HG02763 (cell line): ENCODE measurements around the gene LIME1.

ENCODE experiments used
- ATAC-seq: cut with Tn5 transposase; IDR thresholded peaks from one replicate; pipeline ENCODE4 v1.9.1; 2021; ENCODE audit warnings: mild to moderate bottlenecking, moderate library complexity; ENCODE audit not compliant: unreplicated experiment

Gene LIME1

DNA sequence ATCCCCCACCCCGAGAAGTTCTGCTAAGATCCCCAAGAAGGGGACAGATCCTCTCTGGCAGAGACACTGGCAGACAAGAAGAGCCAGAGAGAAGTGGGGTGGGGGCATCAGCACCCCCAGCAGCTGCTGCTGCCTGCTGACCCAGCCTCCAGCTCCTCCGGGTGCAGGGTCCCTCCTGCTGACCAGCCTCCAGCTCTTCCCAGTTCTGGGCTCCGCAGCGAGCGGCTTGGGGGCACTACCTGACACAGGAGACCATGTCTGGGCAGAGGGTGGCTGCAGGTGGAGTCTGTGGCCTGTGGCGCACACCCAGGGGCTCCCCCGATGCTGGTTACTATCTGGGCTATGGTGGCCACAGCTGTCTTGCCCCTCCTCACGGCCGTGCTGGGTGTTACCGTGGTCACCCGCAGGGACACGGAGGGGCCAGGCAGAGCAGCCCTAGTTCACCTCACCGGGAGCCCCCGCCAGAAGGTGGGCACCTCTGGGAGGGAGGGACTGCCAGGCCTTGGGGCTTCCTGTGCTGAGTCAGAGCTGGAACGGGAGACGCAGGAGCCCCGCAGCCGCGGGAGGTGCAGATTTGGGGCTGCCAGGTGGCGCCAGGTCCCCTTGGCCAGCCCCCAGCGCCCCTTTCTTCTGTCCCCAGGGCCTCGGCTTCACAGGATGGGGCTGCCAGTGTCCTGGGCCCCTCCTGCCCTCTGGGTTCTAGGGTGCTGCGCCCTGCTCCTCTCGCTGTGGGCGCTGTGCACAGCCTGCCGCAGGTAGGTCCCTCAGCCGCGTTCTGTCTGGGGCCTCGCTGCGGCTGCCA, 630 bp downstream of the LIME1 start:
- ATAC-seq, result no peak

GRCh38 chr20:63737695-63737944, 1.2 kb downstream of the LIME1 start:
- no peak for ATAC-seq

- ATAC-seq, result no peak
These were observed 1.7 kb downstream of the LIME1 start for GRCh38 chr20:63737945-63738686.

DNA sequence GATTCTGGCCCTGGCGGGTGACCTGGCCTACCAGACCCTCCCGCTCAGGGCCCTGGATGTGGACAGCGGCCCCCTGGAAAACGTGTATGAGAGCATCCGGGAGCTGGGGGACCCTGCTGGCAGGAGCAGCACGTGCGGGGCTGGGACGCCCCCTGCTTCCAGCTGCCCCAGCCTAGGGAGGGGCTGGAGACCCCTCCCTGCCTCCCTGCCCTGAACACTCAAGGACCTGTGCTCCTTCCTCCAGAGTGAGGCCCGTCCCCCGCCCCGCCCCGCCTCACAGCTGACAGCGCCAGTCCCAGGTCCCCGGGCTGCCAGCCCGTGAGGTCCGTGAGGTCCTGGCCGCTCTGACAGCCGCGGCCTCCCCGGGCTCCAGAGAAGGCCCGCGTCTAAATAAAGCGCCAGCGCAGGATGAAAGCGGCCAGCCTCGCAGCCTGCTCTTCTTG, 2.2 kb downstream of the LIME1 start:
- ATAC-seq, result no peak

GRCh38 chr20:63739130-63740069, 2.9 kb downstream of the LIME1 start, which contains the start of gene SLC2A4RG:
Gene SLC2A4RG, plus strand, starts transcription at chr20:63739776. Its CDS starts 137 bp downstream, at chr20:63739913.
- ATAC-seq, result peak; percentile 45

DNA sequence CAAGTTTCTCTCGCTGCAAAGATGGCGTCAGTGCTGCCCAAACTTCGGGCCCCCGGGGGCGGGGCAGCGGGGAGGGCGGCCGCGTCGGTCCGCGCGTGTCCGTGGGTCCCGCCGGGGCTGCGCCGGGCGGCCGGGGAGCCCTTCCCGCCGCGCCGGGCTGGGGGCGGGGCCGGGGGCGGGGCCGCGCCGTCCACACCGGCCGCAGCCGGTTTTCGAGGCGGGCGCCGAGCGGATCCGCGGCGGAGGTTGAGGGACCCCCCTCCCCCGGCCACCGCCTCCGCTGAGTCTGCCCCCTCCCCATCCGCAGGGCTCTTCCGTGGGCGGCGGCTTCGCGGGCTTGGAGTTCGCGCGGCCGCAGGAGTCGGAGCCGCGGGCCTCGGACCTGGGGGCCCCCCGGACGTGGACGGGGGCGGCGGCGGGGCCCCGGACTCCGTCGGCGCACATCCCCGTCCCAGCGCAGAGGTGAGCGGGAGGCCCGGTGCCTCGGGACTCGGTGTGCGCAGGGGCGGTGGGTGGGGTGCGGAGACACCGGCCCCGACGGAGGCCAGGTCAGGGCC, 3.7 kb downstream of the LIME1 start:
- peak; percentile 13 for ATAC-seq

DNA sequence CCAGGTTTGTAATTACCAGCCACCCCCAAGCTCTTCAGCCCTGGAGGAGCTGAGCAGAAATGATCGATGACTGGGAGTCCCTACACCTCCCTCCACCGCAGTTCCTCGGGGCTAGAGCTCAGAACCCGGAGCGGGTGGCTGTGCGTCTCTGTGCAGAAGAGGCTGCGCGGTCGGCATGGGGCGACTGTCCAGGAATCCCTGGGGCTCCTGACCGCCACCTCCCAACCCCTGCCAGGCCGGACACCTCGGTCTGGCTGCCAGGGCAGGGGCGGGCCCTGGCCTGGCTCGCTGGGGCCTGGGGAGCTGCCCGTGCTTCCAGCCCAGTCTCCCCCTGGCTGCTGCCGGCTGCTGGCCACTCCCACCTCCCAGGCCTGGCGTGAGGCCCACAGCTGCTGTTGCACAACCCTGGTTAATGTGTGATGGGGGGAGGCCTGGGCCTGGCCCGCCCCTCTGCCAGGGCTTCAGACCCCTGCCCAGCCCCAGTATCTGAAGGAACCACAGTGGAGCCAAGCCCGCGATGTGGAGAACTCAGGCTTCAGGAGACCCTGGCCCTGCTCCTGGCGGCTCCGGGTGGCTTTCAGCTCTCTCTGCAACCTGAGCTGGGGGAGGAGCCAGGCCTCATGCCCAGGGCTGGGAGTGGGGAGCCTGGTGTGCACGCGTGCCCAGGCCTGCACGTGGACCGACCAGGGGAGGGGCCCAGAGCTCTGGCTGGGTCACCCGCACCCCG, 4.3 kb downstream of the LIME1 start:
- no peak for ATAC-seq

- ATAC-seq, result no peak
These were observed 4.9 kb downstream of the LIME1 start for GRCh38 chr20:63741354-63741675.

GRCh38 chr20:63741676-63742380, 5.4 kb downstream of the LIME1 start:
- no peak for ATAC-seq

DNA sequence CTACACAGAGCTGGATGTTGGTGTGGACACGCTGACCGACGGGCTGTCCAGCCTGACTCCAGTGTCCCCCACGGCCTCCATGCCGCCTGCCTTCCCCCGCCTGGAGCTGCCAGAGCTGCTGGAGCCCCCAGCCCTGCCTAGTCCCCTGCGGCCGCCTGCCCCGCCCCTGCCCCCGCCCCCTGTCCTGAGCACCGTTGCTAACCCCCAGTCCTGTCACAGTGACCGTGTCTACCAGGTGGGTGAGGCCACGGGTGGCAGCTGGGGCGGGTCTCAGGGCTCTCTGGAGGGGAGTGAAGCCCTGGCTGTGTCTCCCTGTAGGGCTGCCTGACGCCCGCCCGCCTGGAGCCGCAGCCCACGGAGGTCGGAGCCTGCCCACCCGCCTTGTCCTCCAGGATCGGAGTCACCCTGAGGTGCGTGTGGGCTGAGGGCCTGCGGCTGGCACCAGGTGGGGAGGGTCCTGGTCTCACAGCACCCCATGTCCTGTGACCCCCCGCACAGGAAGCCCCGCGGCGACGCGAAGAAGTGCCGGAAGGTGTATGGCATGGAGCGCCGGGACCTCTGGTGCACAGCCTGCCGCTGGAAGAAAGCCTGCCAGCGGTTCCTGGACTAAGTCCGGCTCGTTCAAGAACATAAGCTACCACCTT, 6.0 kb downstream of the LIME1 start:
- no peak for ATAC-seq

DNA sequence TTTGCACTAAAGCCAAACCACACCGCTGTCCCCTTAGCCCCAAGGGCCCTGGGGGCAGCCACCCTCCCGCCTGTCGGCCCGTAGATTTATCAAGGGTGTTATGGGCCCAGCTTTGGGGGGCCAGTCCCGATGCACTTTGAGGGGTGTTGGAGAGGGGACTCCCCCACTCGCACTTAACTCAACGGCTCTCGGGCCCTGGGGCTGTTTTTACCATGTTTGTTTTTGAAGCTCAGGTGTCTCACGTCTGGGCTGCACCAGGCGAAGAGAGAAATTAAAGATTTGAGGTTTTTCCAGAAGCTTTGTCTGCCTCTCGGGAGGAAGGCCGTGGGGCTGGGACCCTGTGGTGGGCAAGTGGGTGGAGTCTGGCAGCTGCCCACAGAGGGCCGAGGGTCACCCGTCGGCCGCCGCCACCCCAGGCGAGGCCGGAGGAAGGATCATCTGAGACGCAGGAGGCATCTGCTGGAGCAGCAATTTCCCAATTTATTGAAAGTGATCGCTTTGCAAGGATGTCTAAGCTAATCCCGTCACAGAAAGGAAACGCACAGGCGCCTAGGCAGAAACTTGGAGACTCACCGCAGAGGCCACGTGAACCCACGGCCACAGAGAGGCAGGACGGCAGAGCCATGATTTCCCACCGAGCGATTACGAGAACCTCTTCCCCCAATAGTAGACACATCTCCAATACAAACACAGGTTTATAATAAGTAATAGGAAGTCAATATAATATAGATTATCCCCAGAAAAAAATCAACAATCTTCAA, 6.9 kb downstream of the LIME1 start:
- ATAC-seq, result no peak

GRCh38 chr20:63744158-63744557, 7.7 kb downstream of the LIME1 start:
- no peak for ATAC-seq

- ATAC-seq, result no peak
These were observed 8.3 kb downstream of the LIME1 start for GRCh38 chr20:63744574-63745423.

DNA sequence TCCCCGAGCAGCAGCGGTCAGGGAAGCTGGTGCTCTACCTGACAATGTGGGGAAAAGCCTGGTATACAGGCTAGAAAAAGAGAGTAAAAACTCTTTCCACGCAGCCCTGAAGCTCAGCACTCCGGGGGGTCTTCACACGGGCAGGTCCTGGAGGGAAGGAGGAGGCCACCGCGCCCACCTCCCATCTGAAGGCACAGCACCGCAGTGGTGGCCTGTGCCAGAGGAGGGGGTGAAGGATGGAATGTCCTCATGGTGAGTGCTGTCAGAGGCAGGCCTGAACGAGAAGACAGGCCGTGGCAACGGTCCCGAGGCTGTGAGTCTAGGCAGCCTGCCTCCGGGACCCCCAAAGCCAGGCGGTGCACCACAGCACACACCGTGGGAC, 9.0 kb downstream of the LIME1 start:
- ATAC-seq, result no peak

GRCh38 chr20:63745961-63746731, 9.7 kb downstream of the LIME1 start:
- ATAC-seq, result no peak

GRCh38 chr20:63746751-63747315, 10.4 kb downstream of the LIME1 start:
- no peak for ATAC-seq

DNA sequence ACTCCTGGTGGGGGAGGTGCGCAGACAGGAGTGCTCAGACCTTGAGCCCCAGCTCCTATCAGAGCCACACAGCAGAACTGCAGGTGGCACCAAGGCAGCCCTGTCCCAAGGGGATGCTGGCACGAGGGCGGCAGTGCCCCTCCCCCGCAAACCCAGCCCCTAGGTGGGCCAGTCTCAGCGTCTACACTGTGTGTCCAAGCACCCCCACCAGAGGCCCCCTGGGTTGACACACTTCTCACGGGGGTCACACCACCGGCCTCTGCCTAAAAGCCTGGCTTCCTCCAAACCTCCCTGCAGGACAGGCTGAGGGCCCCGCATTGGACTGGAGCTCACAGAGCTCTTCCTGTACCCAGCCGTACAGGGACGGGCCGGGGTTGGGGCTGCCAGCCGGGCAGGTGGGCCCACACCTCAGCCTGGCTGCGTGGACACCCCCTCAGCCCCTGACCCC, 11.2 kb downstream of the LIME1 start:
- no peak for ATAC-seq
